GM10847 (cell line): ENCODE results near the gene FAM193B.

Source experiments
- POLR2A ChIP-seq: IDR thresholded peaks from 2 replicates; pipeline ENCODE4 v1.6.1; 2011; ENCODE audit not compliant: insufficient read length; ENCODE audit errors: extremely low read depth

The FAM193B gene

GRCh38 chr5:177550122-177550521 is 4.2 kb downstream of the FAM193B start:
- no peak for TF ChIP-seq POLR2A

GRCh38 chr5:177548495-177548894 is 5.9 kb downstream of the FAM193B start:
- no peak for TF ChIP-seq POLR2A

GRCh38 chr5:177547736-177548135 is 6.6 kb downstream of the FAM193B start:
- TF ChIP-seq POLR2A = no peak

GRCh38 chr5:177546258-177546741 is 8.1 kb downstream of the FAM193B start:
- TF ChIP-seq POLR2A = no peak

- no peak for TF ChIP-seq POLR2A
Measured at GRCh38 chr5:177545487-177546257, 8.7 kb downstream of the FAM193B start.

- no peak for TF ChIP-seq POLR2A
Measured at GRCh38 chr5:177542816-177543465, 11.4 kb downstream of the FAM193B start.

- TF ChIP-seq POLR2A = no peak
Measured at GRCh38 chr5:177540438-177540837, 13.9 kb downstream of the FAM193B start.

- TF ChIP-seq POLR2A = no peak
Measured at GRCh38 chr5:177539411-177539810, 15.0 kb downstream of the FAM193B start.

- TF ChIP-seq POLR2A = no peak
Measured at GRCh38 chr5:177538876-177539275, 15.5 kb downstream of the FAM193B start.

- TF ChIP-seq POLR2A = no peak
Measured at GRCh38 chr5:177537389-177538361, 16.7 kb downstream of the FAM193B start.

- TF ChIP-seq POLR2A = no peak
Measured at GRCh38 chr5:177536386-177536785, 18.0 kb downstream of the FAM193B start.

GRCh38 chr5:177535125-177535524 is 19.2 kb downstream of the FAM193B start:
- TF ChIP-seq POLR2A = no peak

GRCh38 chr5:177531209-177531940 is 23.0 kb downstream of the FAM193B start:
- TF ChIP-seq POLR2A = no peak

- no peak for TF ChIP-seq POLR2A
Measured at GRCh38 chr5:177530638-177531037, 23.7 kb downstream of the FAM193B start.
